ENCODE measurements around the gene RNF39. TPM values are rescaled to one million over a fixed set of nuclear protein-coding genes. Genes with fewer than 3 reads are reported as not detected.

The RNF39 gene
- total and polyA plus RNA-seq, 2 of the 4 experiments (the other 2 are of a cell fraction): not detected

- no peak overlapping the region for H2BK5ac ChIP-seq (ENCODE audit: low read depth, low read length, poor library complexity, severe bottlenecking)
- ChIA-PET POLR2A (ENCODE audit: unreplicated experiment) (no interaction called here), CTCF (no interaction called here)
- H3K9me1 ChIP-seq (ENCODE audit: insufficient read depth, low read length): peaks cover 8% of the 10 kb centered on the region
- peaks cover 6% of the 10 kb centered on the region for H3K4me1 ChIP-seq (ENCODE audit: control insufficient read depth, insufficient read depth, low read length)
- no peaks in the 10 kb centered on the region; a peak in 1 of 4 replicates for H3K79me1 ChIP-seq (ENCODE audit: low read depth in 1 of 2, low read length in 2 of 2)
- no peak for ATAC-seq (ENCODE audit: low read depth)
- WGBS, 2 experiments (ENCODE audit: extremely low coverage in 2 of 2, insufficient read length in 1 of 2): no CpG with 5 or more reads among the region's 2 CpGs
- H3K4ac ChIP-seq (ENCODE audit: low read depth, low read length): no peak overlapping the region
- H3K56ac ChIP-seq (ENCODE audit: extremely low read depth, insufficient read depth, low read length): no peak overlapping the region
- H2BK120ac ChIP-seq (ENCODE audit: low read depth, low read length): no peak overlapping the region
- BruUV-seq (replicated peaks): no TSS peak
- intact Hi-C loops (cut with micrococcal nuclease) (no loop called here), dilution Hi-C loops (cut with HindIII; ENCODE audit: low sequenced_read_pairs, unreplicated experiment) (no loop called here), in situ Hi-C loops (cut with MboI; ENCODE audit: low sequenced_read_pairs) (no loop called here)
- no peaks in the 10 kb centered on the region for H3K27me3 ChIP-seq (ENCODE audit: control insufficient read depth, insufficient read depth, low read length)
- no peak for DNase-seq
- H3K9ac ChIP-seq (ENCODE audit: low read depth, low read length): no peak overlapping the region
- H4K8ac ChIP-seq (ENCODE audit: low read depth in 2 of 2, low read length in 2 of 2): no peak overlapping the region
- no peak overlapping the region for H3K4me3 ChIP-seq (ENCODE audit: insufficient read depth, low read depth, low read length)
- no peak overlapping the region for H2AK5ac ChIP-seq (ENCODE audit: low read depth, low read length)
- no peak overlapping the region for H2AK9ac ChIP-seq (replicated peaks; ENCODE audit: low read depth, low read length, poor library complexity)
- no peak overlapping the region for H3K18ac ChIP-seq (ENCODE audit: low read depth, low read length)
- H4K5ac ChIP-seq (ENCODE audit: low read depth, low read length): no peak overlapping the region
- no peaks in the 10 kb centered on the region for H3K9me3 ChIP-seq (ENCODE audit: control insufficient read depth, insufficient read depth, low read length)
- no peak overlapping the region for H3K14ac ChIP-seq (replicated peaks; ENCODE audit: low read depth, low read length)
- H2BK15ac ChIP-seq (ENCODE audit: low read depth, low read length): no peak overlapping the region
- no peak for TF ChIP-seq RFX5 (IDR thresholded peaks at IDR 0.05; ENCODE audit: low read depth, low read length)
- TF ChIP-seq MAZ (IDR thresholded peaks at IDR 0.05; ENCODE audit: borderline replicate concordance, low read depth, low read length): no peak
- TF ChIP-seq SMC3 (IDR thresholded peaks at IDR 0.05; ENCODE audit: low read depth, low read length): no peak
- no peak for TF ChIP-seq CHD1 (IDR thresholded peaks at IDR 0.05; ENCODE audit: low read depth, low read length)
- TF ChIP-seq FOS (IDR thresholded peaks at IDR 0.05; ENCODE audit: low read depth, low read length): no peak
- no peak for TF ChIP-seq CEBPB (IDR thresholded peaks at IDR 0.05; ENCODE audit: low read depth, low read length)
- TF ChIP-seq BHLHE40 (IDR thresholded peaks at IDR 0.05; ENCODE audit: low read depth, low read length): no peak
- H4K91ac ChIP-seq (ENCODE audit: insufficient read depth, low read depth, low read length): no peak overlapping the region
- no peak overlapping the region for H2AFZ ChIP-seq (replicated peaks; ENCODE audit: low read length, poor library complexity)
- no peak overlapping the region for H2BK20ac ChIP-seq (ENCODE audit: low read depth, low read length)
- no peaks in the 10 kb centered on the region; the same call in 1 of the 2 replicates for H4K20me1 ChIP-seq (ENCODE audit: insufficient read depth, low read length)
- H3K36me3 ChIP-seq (ENCODE audit: control insufficient read depth, insufficient read depth, low read length): no peaks in the 10 kb centered on the region
- H3K23ac ChIP-seq (ENCODE audit: low read depth, low read length): no peak overlapping the region
- no peak overlapping the region for H3K27ac ChIP-seq (ENCODE audit: insufficient read depth, low read length)
- no peak overlapping the region for H3K4me2 ChIP-seq (ENCODE audit: low read depth, low read length)
These were observed 28.3 kb downstream of the RNF39 start for GRCh38 chr6:30047220-30047619.
